Karpas-422 (cell line): ENCODE data around the gene ITPR1. TPM values are rescaled to one million over a fixed set of nuclear protein-coding genes. Genes with fewer than 3 reads are reported as not detected.

ENCODE experiments used
- DNase-seq: peaks from one replicate; pipeline ENCODE4 v3.0.0-alpha.2; 2015
- H2AFZ ChIP-seq: fragments of 200-600 bp; sonication (generic); 2 replicates; pipeline ENCODE4 v1.6.1; 2014; ENCODE audit warnings: antibody characterized with exemption, low read length, mixed read lengths
- H3K27ac ChIP-seq: fragments of 200-600 bp; sonication (generic); 2 replicates; pipeline ENCODE4 v1.5.1; 2014; ENCODE audit warnings: mild to moderate bottlenecking, low read length, moderate library complexity
- H3K27me3 ChIP-seq: fragments of 200-600 bp; sonication (generic); 2 replicates; pipeline ENCODE4 v1.6.1; 2014; ENCODE audit warnings: low read length, mixed read lengths
- H3K36me3 ChIP-seq: fragments of 200-600 bp; sonication (generic); 2 replicates; pipeline ENCODE4 v1.6.1; 2014; ENCODE audit warnings: low read length, mixed read lengths; ENCODE audit not compliant: insufficient read depth
- H3K4me1 ChIP-seq: fragments of 200-600 bp; sonication (generic); 2 replicates; pipeline ENCODE4 v1.6.1; 2014; ENCODE audit warnings: mild to moderate bottlenecking, low read length, mixed read lengths
- H3K4me2 ChIP-seq: fragments of 200-600 bp; sonication (generic); 2 replicates; pipeline ENCODE4 v1.6.1; 2014; ENCODE audit warnings: low read length, low read depth, mild to moderate bottlenecking; ENCODE audit not compliant: poor library complexity, severe bottlenecking
- H3K4me3 ChIP-seq: fragments of 200-600 bp; sonication (generic); 2 replicates; pipeline ENCODE4 v1.5.1; 2014; ENCODE audit warnings: mild to moderate bottlenecking, antibody characterized with exemption, low read length, mixed read lengths
- H3K79me2 ChIP-seq: fragments of 200-600 bp; sonication (generic); 2 replicates; pipeline ENCODE4 v1.6.1; 2014; ENCODE audit warnings: mild to moderate bottlenecking, low read length, mixed read lengths
- H3K9ac ChIP-seq: fragments of 200-600 bp; sonication (generic); 2 replicates; pipeline ENCODE4 v1.6.0; 2014; ENCODE audit warnings: low read length
- H3K9me2 ChIP-seq: fragments of 200-600 bp; sonication (generic), shearing (Covaris generic); replicated peaks from 2 replicates; pipeline ENCODE4 v1.6.0; 2014; ENCODE audit warnings: mild to moderate bottlenecking, low read length, moderate library complexity; ENCODE audit not compliant: insufficient read depth
- H3K9me3 ChIP-seq: fragments of 300-700, 200-600 bp; sonication (generic); 2 replicates; pipeline ENCODE4 v1.6.1; 2014; ENCODE audit warnings: low read length, mixed read lengths
- H4K20me1 ChIP-seq: fragments of 200-600 bp; sonication (generic); 2 replicates; pipeline ENCODE4 v1.6.1; 2014; ENCODE audit warnings: mild to moderate bottlenecking, antibody characterized with exemption, low read length, low read depth; ENCODE audit not compliant: insufficient read depth
- total RNA-seq: library from RNA; depleted of rRNA; stranded (reverse); fragments of >200 nt; shearing (Covaris generic); gene quantifications from 2 replicates; pipeline ENCODE4 v1.2.3, GENCODE V29; 2014; ENCODE audit warnings: low replicate concordance

The ITPR1 gene
- total RNA-seq, 1 experiment from 2014 or later, result 18.2 TPM

DNA sequence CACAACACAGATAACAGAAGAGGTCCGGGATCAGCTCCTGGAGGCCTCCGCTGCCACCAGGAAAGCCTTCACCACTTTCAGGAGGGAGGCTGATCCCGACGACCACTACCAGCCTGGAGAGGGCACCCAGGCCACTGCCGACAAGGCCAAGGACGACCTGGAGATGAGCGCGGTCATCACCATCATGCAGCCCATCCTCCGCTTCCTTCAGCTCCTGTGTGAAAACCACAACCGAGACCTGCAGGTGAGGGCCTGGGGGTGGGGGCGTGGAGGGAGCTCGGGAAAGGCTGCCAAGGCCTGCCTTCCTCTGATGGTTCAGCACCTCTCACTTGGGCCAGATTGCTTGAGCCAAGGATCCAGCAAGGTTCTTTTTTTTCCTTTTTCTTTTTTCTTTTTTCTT lies 275.4 kb downstream of the ITPR1 start:
- Histone ChIP-seq H3K9me2 (no peaks in the 10 kb centered on the region), H3K27me3 (no peaks in the 10 kb centered on the region), H2AFZ (no peak overlapping the region), H3K9me3 (no peaks in the 10 kb centered on the region), H3K4me1 (no peaks in the 10 kb centered on the region), H3K79me2 (no peaks in the 10 kb centered on the region), H3K9ac (no peak overlapping the region), H3K4me3 (no peak overlapping the region), H4K20me1 (no peaks in the 10 kb centered on the region), H3K36me3 (no peaks in the 10 kb centered on the region), H3K4me2 (no peak overlapping the region), H3K27ac (no peak overlapping the region)
- no peak for DNase-seq

DNA sequence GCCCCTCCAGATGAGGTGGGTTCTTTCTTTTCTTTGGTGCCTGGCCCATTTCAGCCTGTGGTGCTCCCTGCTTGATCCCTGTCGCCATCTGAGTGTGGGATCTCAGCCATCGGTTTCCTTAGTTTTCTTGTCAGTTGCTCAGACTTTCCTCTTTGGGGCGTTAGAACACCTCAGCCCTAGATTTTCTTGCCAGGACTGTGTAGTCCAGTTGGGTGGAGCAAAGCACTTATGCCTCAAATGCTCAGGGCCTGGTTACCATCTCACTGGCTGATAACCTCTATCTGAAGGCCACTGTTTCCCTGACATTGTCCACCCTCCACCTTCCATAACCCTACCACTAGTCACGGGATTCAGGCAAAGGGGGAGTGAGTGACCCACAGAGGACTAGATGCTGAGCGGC lies 277.4 kb downstream of the ITPR1 start:
- H3K4me3 ChIP-seq, result no peak overlapping the region
- no peaks in the 10 kb centered on the region for H3K9me3 ChIP-seq
- no peaks in the 10 kb centered on the region for H3K27me3 ChIP-seq
- no peaks in the 10 kb centered on the region for H3K79me2 ChIP-seq
- no peak overlapping the region for H3K4me2 ChIP-seq
- H3K36me3 ChIP-seq, result no peaks in the 10 kb centered on the region
- H2AFZ ChIP-seq, result no peak overlapping the region
- no peaks in the 10 kb centered on the region for H3K9me2 ChIP-seq
- H3K9ac ChIP-seq, result no peak overlapping the region
- no peaks in the 10 kb centered on the region for H4K20me1 ChIP-seq
- no peak for DNase-seq
- H3K4me1 ChIP-seq, result no peaks in the 10 kb centered on the region
- no peak overlapping the region for H3K27ac ChIP-seq

DNA sequence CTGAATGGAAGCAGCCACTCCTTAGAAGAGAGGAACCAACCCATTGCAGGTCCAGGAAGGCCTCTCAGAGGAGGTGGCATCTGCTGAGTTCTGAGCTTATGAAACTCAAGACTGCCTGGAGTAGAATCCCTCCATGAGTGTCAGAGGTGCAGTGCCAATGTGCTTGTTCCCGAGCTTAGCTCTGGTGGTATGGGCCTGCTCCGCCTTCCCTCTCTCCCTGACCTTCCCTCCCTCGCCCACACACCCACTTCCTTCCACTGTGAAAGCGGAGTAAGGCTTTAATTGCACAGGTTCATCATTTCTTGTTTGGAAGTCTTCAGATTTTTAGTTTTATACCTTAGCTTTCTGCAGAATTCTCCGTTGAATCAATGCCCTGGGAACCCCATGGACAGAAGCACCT lies 278.1 kb downstream of the ITPR1 start:
- Histone ChIP-seq H3K9me2 (no peaks in the 10 kb centered on the region), H3K79me2 (no peaks in the 10 kb centered on the region), H3K4me2 (no peak overlapping the region), H3K9ac (no peak overlapping the region), H3K4me1 (no peaks in the 10 kb centered on the region), H3K9me3 (no peaks in the 10 kb centered on the region), H3K27me3 (no peaks in the 10 kb centered on the region), H4K20me1 (no peaks in the 10 kb centered on the region), H3K4me3 (no peak overlapping the region), H3K27ac (no peak overlapping the region), H2AFZ (no peak overlapping the region), H3K36me3 (no peaks in the 10 kb centered on the region)
- DNase-seq, result no peak

GRCh38 chr3:4772171-4772804 lies 279.1 kb downstream of the ITPR1 start:
- Histone ChIP-seq H3K4me2 (no peak overlapping the region), H3K9ac (no peak overlapping the region), H3K9me3 (no peaks in the 10 kb centered on the region), H2AFZ (no peak overlapping the region), H3K79me2 (no peaks in the 10 kb centered on the region), H4K20me1 (no peaks in the 10 kb centered on the region), H3K4me1 (no peaks in the 10 kb centered on the region), H3K27ac (no peak overlapping the region), H3K27me3 (no peaks in the 10 kb centered on the region), H3K9me2 (no peaks in the 10 kb centered on the region), H3K36me3 (no peaks in the 10 kb centered on the region), H3K4me3 (no peak overlapping the region)
- no peak for DNase-seq

- Histone ChIP-seq H2AFZ (no peak overlapping the region), H3K27ac (no peak overlapping the region), H3K79me2 (no peaks in the 10 kb centered on the region), H4K20me1 (no peaks in the 10 kb centered on the region), H3K9ac (no peak overlapping the region), H3K4me3 (no peak overlapping the region), H3K27me3 (no peaks in the 10 kb centered on the region), H3K9me2 (no peaks in the 10 kb centered on the region), H3K4me1 (no peaks in the 10 kb centered on the region), H3K36me3 (no peaks in the 10 kb centered on the region), H3K4me2 (no peak overlapping the region), H3K9me3 (no peaks in the 10 kb centered on the region)
- no peak for DNase-seq
Measured at GRCh38 chr3:4772858-4773257, 279.7 kb downstream of the ITPR1 start.

DNA sequence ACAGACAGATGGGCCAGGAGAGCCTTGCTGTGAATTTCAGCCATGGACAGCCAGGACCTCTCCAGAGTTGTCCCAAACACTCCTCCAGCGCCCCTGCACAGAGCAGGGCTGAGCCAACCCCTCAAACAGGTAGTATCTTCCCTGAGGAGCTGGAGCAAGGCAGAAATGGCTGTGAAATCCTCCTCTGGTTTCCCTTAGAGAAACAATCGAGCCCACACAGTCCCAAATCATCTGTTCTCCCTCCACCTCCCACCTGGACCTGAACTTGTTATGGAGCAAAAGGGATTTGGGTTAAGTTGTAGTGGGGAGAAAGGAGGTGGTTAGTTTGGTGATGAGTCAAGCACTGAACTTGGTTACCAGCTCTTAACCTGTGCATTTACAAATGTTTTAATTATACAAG lies 280.4 kb downstream of the ITPR1 start:
- Histone ChIP-seq H3K4me3 (no peak overlapping the region), H3K4me2 (no peak overlapping the region), H3K27ac (no peak overlapping the region), H3K27me3 (no peaks in the 10 kb centered on the region), H3K36me3 (no peaks in the 10 kb centered on the region), H3K4me1 (no peaks in the 10 kb centered on the region), H3K9me2 (no peaks in the 10 kb centered on the region), H3K9me3 (no peaks in the 10 kb centered on the region), H3K9ac (no peak overlapping the region), H4K20me1 (no peaks in the 10 kb centered on the region), H3K79me2 (no peaks in the 10 kb centered on the region), H2AFZ (no peak overlapping the region)
- no peak for DNase-seq

- no peaks in the 10 kb centered on the region for H3K27me3 ChIP-seq
- no peak overlapping the region for H3K4me2 ChIP-seq
- H3K27ac ChIP-seq, result no peak overlapping the region
- no peaks in the 10 kb centered on the region for H3K9me2 ChIP-seq
- H3K79me2 ChIP-seq, result no peaks in the 10 kb centered on the region
- no peak overlapping the region for H3K9ac ChIP-seq
- no peak for DNase-seq
- no peaks in the 10 kb centered on the region for H3K9me3 ChIP-seq
- no peak overlapping the region for H3K4me3 ChIP-seq
- H3K4me1 ChIP-seq, result no peaks in the 10 kb centered on the region
- no peaks in the 10 kb centered on the region for H4K20me1 ChIP-seq
- H3K36me3 ChIP-seq, result no peaks in the 10 kb centered on the region
- no peak overlapping the region for H2AFZ ChIP-seq
Measured at GRCh38 chr3:4774531-4774930, 281.4 kb downstream of the ITPR1 start.

GRCh38 chr3:4776399-4776979 lies 283.3 kb downstream of the ITPR1 start:
- DNase-seq, result no peak
- Histone ChIP-seq H3K9ac (no peak overlapping the region), H3K36me3 (no peaks in the 10 kb centered on the region), H3K27me3 (no peaks in the 10 kb centered on the region), H2AFZ (no peak overlapping the region), H3K9me3 (no peaks in the 10 kb centered on the region), H3K4me3 (no peak overlapping the region), H3K27ac (no peak overlapping the region), H3K9me2 (no peaks in the 10 kb centered on the region), H3K4me2 (no peak overlapping the region), H3K4me1 (no peaks in the 10 kb centered on the region), H4K20me1 (no peaks in the 10 kb centered on the region), H3K79me2 (no peaks in the 10 kb centered on the region)
